ENCODE results near the gene FCGBP. TPM values are rescaled to one million over a fixed set of nuclear protein-coding genes. Genes with fewer than 3 reads are reported as not detected.

Gene FCGBP
- total and polyA plus RNA-seq, 2 of the 4 experiments (the other 2 are of a cell fraction), result under 0.01 to 0.03 TPM

DNA sequence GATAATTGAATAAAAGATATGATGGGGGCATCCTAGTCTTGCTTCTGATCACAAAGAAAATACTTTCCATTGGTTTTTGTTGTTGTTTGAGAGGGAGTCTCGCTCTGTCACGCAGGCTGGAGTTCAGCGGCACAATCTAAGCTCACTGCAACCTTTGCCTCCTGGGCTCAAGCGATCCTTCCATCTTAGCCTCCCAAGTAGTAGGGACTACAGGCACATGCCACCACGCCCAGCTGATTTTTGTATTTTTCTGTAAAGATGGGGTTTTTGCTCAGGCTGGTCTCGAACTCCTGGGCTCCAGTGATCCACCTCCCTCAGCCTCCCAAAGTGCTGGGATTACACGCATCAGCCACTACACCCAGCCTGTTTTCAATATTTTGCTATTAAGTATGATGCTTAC, 19.5 kb upstream of the FCGBP start:
- no peak for DNase-seq
- H3K27ac ChIP-seq (ENCODE audit: insufficient read depth, low read length), result no peak overlapping the region
- dilution Hi-C loops (cut with HindIII; ENCODE audit: low sequenced_read_pairs, unreplicated experiment) (no loop called here), intact Hi-C loops (cut with micrococcal nuclease) (no loop called here), in situ Hi-C loops (cut with MboI; ENCODE audit: low sequenced_read_pairs) (no loop called here)
- H2BK120ac ChIP-seq (ENCODE audit: low read depth, low read length), result no peak overlapping the region
- H3K4me3 ChIP-seq (ENCODE audit: insufficient read depth, low read depth, low read length), result no peak overlapping the region
- no peak overlapping the region for H3K14ac ChIP-seq (replicated peaks; ENCODE audit: low read depth, low read length)
- no peak overlapping the region for H2AK5ac ChIP-seq (ENCODE audit: low read depth, low read length)
- no peak overlapping the region for H4K91ac ChIP-seq (ENCODE audit: insufficient read depth, low read depth, low read length)
- H3K9ac ChIP-seq (ENCODE audit: low read depth, low read length), result no peak overlapping the region
- WGBS, 2 experiments (ENCODE audit: extremely low coverage in 2 of 2, insufficient read length in 1 of 2), result no CpG with 5 or more reads among the region's 7 CpGs
- no peak overlapping the region for H2BK15ac ChIP-seq (ENCODE audit: low read depth, low read length)
- TF ChIP-seq CEBPB (IDR thresholded peaks at IDR 0.05; ENCODE audit: low read depth, low read length) (no peak), RAD21 (IDR thresholded peaks at IDR 0.05; ENCODE audit: low read length) (no peak), MAZ (IDR thresholded peaks at IDR 0.05; ENCODE audit: borderline replicate concordance, low read depth, low read length) (no peak), MAFK (IDR thresholded peaks at IDR 0.05; ENCODE audit: low read depth, low read length) (no peak), CHD1 (IDR thresholded peaks at IDR 0.05; ENCODE audit: low read depth, low read length) (no peak), NFE2L2 (IDR thresholded peaks at IDR 0.05; ENCODE audit: low read depth, low read length) (no peak), RCOR1 (IDR thresholded peaks at IDR 0.05; ENCODE audit: insufficient replicate concordance, low read length) (no peak), BHLHE40 (IDR thresholded peaks at IDR 0.05; ENCODE audit: low read depth, low read length) (no peak), MXI1 (IDR thresholded peaks at IDR 0.05; ENCODE audit: borderline replicate concordance, low read depth, low read length) (no peak), FOS (IDR thresholded peaks at IDR 0.05; ENCODE audit: low read depth, low read length) (no peak), RFX5 (IDR thresholded peaks at IDR 0.05; ENCODE audit: low read depth, low read length) (no peak), SMC3 (IDR thresholded peaks at IDR 0.05; ENCODE audit: low read depth, low read length) (no peak), POLR2A (IDR thresholded peaks at IDR 0.05; ENCODE audit: low read depth, low read length) (no peak)
- TF ChIP-seq, protein P1, sequence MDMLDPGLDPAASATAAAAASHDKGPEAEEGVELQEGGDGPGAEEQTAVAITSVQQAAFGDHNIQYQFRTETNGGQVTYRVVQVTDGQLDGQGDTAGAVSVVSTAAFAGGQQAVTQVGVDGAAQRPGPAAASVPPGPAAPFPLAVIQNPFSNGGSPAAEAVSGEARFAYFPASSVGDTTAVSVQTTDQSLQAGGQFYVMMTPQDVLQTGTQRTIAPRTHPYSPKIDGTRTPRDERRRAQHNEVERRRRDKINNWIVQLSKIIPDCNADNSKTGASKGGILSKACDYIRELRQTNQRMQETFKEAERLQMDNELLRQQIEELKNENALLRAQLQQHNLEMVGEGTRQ (IDR thresholded peaks at IDR 0.05; ENCODE audit: low read depth, low read length), result no peak
- TF ChIP-seq, protein P2, sequence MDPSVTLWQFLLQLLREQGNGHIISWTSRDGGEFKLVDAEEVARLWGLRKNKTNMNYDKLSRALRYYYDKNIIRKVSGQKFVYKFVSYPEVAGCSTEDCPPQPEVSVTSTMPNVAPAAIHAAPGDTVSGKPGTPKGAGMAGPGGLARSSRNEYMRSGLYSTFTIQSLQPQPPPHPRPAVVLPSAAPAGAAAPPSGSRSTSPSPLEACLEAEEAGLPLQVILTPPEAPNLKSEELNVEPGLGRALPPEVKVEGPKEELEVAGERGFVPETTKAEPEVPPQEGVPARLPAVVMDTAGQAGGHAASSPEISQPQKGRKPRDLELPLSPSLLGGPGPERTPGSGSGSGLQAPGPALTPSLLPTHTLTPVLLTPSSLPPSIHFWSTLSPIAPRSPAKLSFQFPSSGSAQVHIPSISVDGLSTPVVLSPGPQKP (IDR thresholded peaks at IDR 0.05; ENCODE audit: borderline replicate concordance, low read depth, low read length), result no peak
- TF ChIP-seq, protein P3, sequence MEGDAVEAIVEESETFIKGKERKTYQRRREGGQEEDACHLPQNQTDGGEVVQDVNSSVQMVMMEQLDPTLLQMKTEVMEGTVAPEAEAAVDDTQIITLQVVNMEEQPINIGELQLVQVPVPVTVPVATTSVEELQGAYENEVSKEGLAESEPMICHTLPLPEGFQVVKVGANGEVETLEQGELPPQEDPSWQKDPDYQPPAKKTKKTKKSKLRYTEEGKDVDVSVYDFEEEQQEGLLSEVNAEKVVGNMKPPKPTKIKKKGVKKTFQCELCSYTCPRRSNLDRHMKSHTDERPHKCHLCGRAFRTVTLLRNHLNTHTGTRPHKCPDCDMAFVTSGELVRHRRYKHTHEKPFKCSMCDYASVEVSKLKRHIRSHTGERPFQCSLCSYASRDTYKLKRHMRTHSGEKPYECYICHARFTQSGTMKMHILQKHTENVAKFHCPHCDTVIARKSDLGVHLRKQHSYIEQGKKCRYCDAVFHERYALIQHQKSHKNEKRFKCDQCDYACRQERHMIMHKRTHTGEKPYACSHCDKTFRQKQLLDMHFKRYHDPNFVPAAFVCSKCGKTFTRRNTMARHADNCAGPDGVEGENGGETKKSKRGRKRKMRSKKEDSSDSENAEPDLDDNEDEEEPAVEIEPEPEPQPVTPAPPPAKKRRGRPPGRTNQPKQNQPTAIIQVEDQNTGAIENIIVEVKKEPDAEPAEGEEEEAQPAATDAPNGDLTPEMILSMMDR (conservative IDR thresholded peaks at IDR 0.05; ENCODE audit: low read depth, low read length), result no peak
- ATAC-seq (ENCODE audit: low read depth), result no peak
- no peaks in the 10 kb centered on the region for H4K20me1 ChIP-seq (ENCODE audit: insufficient read depth, low read length)
- H2BK20ac ChIP-seq (ENCODE audit: low read depth, low read length), result no peak overlapping the region
- 0 out of 2 replicates have a peak, but pooled peaks cover 2% of the 10 kb centered on the region for H3K27me3 ChIP-seq (ENCODE audit: control insufficient read depth, insufficient read depth, low read length)
- no peak overlapping the region for H3K23ac ChIP-seq (ENCODE audit: low read depth, low read length)
- no peaks in the 10 kb centered on the region for H3K4me1 ChIP-seq (ENCODE audit: control insufficient read depth, insufficient read depth, low read length)
- no peak overlapping the region for H2AFZ ChIP-seq (replicated peaks; ENCODE audit: low read length, poor library complexity)
- no peak overlapping the region for H3K56ac ChIP-seq (ENCODE audit: extremely low read depth, insufficient read depth, low read length)
- no peak overlapping the region for H2BK5ac ChIP-seq (ENCODE audit: low read depth, low read length, poor library complexity, severe bottlenecking)
- no peaks in the 10 kb centered on the region for H3K36me3 ChIP-seq (ENCODE audit: control insufficient read depth, insufficient read depth, low read length)
- H4K8ac ChIP-seq (ENCODE audit: low read depth in 2 of 2, low read length in 2 of 2), result no peak overlapping the region
- H3K79me1 ChIP-seq (ENCODE audit: low read depth in 1 of 2, low read length in 2 of 2), result no peaks in the 10 kb centered on the region
- CTCF ChIA-PET, result no interaction called here
- no peak overlapping the region for H4K5ac ChIP-seq (ENCODE audit: low read depth, low read length)
- H3K4me2 ChIP-seq (ENCODE audit: low read depth, low read length), result no peak overlapping the region
- POLR2A ChIA-PET (ENCODE audit: unreplicated experiment), result no interaction called here
- no peak overlapping the region for H2AK9ac ChIP-seq (replicated peaks; ENCODE audit: low read depth, low read length, poor library complexity)
- H3K9me1 ChIP-seq (ENCODE audit: insufficient read depth, low read length), result no peaks in the 10 kb centered on the region
- H3K18ac ChIP-seq (ENCODE audit: low read depth, low read length), result no peak overlapping the region
- H3K9me3 ChIP-seq (ENCODE audit: control insufficient read depth, insufficient read depth, low read length), result no peaks in the 10 kb centered on the region
- no TSS peak for BruUV-seq (replicated peaks)
- no peak overlapping the region for H3K4ac ChIP-seq (ENCODE audit: low read depth, low read length)

All from IMR-90 (cell line).